Natural killer cell (primary cell): ENCODE results near the gene ZNF669. TPM values are rescaled to one million over a fixed set of nuclear protein-coding genes. Genes with fewer than 3 reads are reported as not detected.

ENCODE experiments used
- ATAC-seq, 3 donors: fragments of 150-1000 bp in 2 of 3; fragments of 200-7000 bp in 1 of 3; cut with Tn5 transposase; 1 replicate in 1 of 3; 2 replicates in 2 of 3; pipeline ENCODE4 v1.10.0; 2021; ENCODE audit warnings: mild to moderate bottlenecking in 2 of 3, moderate library complexity in 2 of 3
- DNase-seq, 2 donors: peaks; one replicate each; pipeline versions ENCODE4 v3.0.0 to v3.0.0-alpha.2; 2013 to 2021; ENCODE audit warnings: mixed read lengths in 1 of 2
- H3K27ac ChIP-seq: one replicate; pipeline ENCODE4 v1.5.1; 2013; ENCODE audit warnings: mild to moderate bottlenecking, low read length
- H3K27me3 ChIP-seq: one replicate; pipeline ENCODE4 v1.6.1; 2013; ENCODE audit warnings: low read length; ENCODE audit not compliant: control insufficient read depth, insufficient read depth
- H3K36me3 ChIP-seq: one replicate; pipeline ENCODE4 v1.6.1; 2013; ENCODE audit warnings: low read length; ENCODE audit not compliant: control insufficient read depth, insufficient read depth
- H3K4me1 ChIP-seq: one replicate; pipeline ENCODE4 v1.6.1; 2013; ENCODE audit warnings: low read length; ENCODE audit not compliant: control insufficient read depth, insufficient read depth
- H3K4me3 ChIP-seq: one replicate; pipeline ENCODE4 v1.5.1; 2013; ENCODE audit warnings: low read length
- H3K9me3 ChIP-seq: one replicate; pipeline ENCODE4 v1.6.1; 2013; ENCODE audit warnings: low read length; ENCODE audit not compliant: control insufficient read depth, insufficient read depth
- H3K27ac Mint-ChIP-seq, 2 donors: one replicate each; pipeline ENCODE4 v1.8.0; 2022; ENCODE audit warnings: mild to moderate bottlenecking in 2 of 2, mixed read lengths in 2 of 2, moderate library complexity in 1 of 2
- H3K27me3 Mint-ChIP-seq, 2 donors: one replicate each; pipeline ENCODE4 v1.8.0; 2022; ENCODE audit warnings: low read depth in 2 of 2, mixed read lengths in 2 of 2
- H3K36me3 Mint-ChIP-seq: one replicate; pipeline ENCODE4 v1.8.0; 2022; ENCODE audit warnings: mixed read lengths
- H3K4me1 Mint-ChIP-seq, 2 donors: one replicate each; pipeline ENCODE4 v1.8.0; 2022; ENCODE audit warnings: mixed read lengths in 2 of 2
- H3K4me3 Mint-ChIP-seq: one replicate; pipeline ENCODE4 v1.8.0; 2022; ENCODE audit warnings: mild to moderate bottlenecking, moderate library complexity, mixed read lengths
- H3K9me3 Mint-ChIP-seq, 2 donors: one replicate each; pipeline ENCODE4 v1.8.0; 2022; ENCODE audit warnings: mixed read lengths in 2 of 2
- WGBS: methylation state at CpG from one replicate; pipeline ENCODE4 v1.1.7; 2013; ENCODE audit warnings: missing lambda C conversion rate; ENCODE audit not compliant: insufficient coverage; 5-methylcytosine and 5-hydroxymethylcytosine counted together
- intact Hi-C: fragments of 100-400 bp; cut with micrococcal nuclease; formaldehyde crosslinking; loops from one replicate; pipeline ENCODE4 v1.14.2; 2022
- total RNA-seq, 4 donors: library from RNA; stranded (reverse); fragments of 120-200 nt in 1 of 4; gene quantifications; one replicate each; pipeline versions ENCODE4 v1.2.3 to v1.2.4, GENCODE V29; 2013 to 2022
- TF ChIP-seq, protein P1 (sequence below): fragments of 200-600 bp; IDR thresholded peaks from one replicate; pipeline ENCODE4 v1.8.0; 2022; ENCODE audit warnings: antibody characterized with exemption

The ZNF669 gene
- total RNA-seq, 3 donors from 2014 or later (not counting 1 experiment from before 2014, with no cell fraction given) = 16.2 to 18.3 (median 17.0) TPM

- Histone ChIP-seq H3K36me3 (no peaks in the 10 kb centered on the region), H3K27ac (no peak overlapping the region), H3K4me1 (no peaks in the 10 kb centered on the region), H3K4me3 (no peak overlapping the region), H3K27me3 (no peaks in the 10 kb centered on the region), H3K9me3 (peaks cover 3% of the 10 kb centered on the region)
- H3K27ac Mint-ChIP-seq = no peak overlapping the region
- WGBS = 100% methylated on average over 1 of the region's 3 CpGs
- TF ChIP-seq, protein P1, sequence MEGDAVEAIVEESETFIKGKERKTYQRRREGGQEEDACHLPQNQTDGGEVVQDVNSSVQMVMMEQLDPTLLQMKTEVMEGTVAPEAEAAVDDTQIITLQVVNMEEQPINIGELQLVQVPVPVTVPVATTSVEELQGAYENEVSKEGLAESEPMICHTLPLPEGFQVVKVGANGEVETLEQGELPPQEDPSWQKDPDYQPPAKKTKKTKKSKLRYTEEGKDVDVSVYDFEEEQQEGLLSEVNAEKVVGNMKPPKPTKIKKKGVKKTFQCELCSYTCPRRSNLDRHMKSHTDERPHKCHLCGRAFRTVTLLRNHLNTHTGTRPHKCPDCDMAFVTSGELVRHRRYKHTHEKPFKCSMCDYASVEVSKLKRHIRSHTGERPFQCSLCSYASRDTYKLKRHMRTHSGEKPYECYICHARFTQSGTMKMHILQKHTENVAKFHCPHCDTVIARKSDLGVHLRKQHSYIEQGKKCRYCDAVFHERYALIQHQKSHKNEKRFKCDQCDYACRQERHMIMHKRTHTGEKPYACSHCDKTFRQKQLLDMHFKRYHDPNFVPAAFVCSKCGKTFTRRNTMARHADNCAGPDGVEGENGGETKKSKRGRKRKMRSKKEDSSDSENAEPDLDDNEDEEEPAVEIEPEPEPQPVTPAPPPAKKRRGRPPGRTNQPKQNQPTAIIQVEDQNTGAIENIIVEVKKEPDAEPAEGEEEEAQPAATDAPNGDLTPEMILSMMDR = no peak
- peaks cover 6 to 9% of the 10 kb centered on the region in 2 donors for H3K4me1 Mint-ChIP-seq
- DNase-seq (no peak), ATAC-seq (no peak)
- H3K9me3 Mint-ChIP-seq = no peaks in the 10 kb centered on the region
- no peaks in the 10 kb centered on the region for H3K36me3 Mint-ChIP-seq
- H3K27me3 Mint-ChIP-seq = no peaks in the 10 kb centered on the region
- intact Hi-C loops = no loop called here
- no peak overlapping the region for H3K4me3 Mint-ChIP-seq
Measured at GRCh38 chr1:247070645-247071044, 33.5 kb downstream of the ZNF669 start.

GRCh38 chr1:247064304-247064703, 39.9 kb downstream of the ZNF669 start:
- 94% methylated on average over 3 of the region's 3 CpGs for WGBS
- DNase-seq = no peak
- intact Hi-C loops = no loop called here
- Mint-ChIP-seq H3K36me3 (no peaks in the 10 kb centered on the region), H3K27ac (no peak overlapping the region), H3K4me3 (no peak overlapping the region), H3K27me3 (no peaks in the 10 kb centered on the region), H3K4me1 (peaks cover 0 to 9% of the 10 kb centered on the region in 2 donors), H3K9me3 (peaks cover 0 to 6% of the 10 kb centered on the region in 2 donors)
- no peaks in the 10 kb centered on the region for H3K36me3 ChIP-seq
- no peaks in the 10 kb centered on the region for H3K4me1 ChIP-seq
- ATAC-seq = no peak
- H3K4me3 ChIP-seq = no peak overlapping the region
- no peak overlapping the region for H3K27ac ChIP-seq
- TF ChIP-seq, protein P1 = no peak
- H3K27me3 ChIP-seq = no peaks in the 10 kb centered on the region
- H3K9me3 ChIP-seq = peaks cover 11% of the 10 kb centered on the region

DNA sequence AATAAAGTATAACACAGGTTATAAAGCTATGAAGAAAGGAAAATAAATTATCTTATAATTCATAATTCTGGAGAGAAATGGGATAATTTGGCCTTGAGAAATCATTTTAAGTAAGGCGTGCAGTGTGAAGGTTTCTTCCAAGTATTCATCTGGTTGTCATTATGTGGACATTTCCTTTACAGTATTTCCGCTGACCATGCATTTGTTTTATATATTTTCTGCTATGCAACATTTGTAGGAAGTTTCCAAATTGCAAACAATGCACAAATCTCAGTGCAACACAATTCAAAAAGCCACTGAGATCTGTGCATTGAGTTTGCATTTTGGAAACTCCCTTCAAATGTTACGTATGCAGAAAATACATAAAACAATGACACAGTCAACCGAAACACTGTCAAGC, 43.4 kb downstream of the ZNF669 start:
- ATAC-seq = no peak
- Mint-ChIP-seq H3K27ac (no peak overlapping the region), H3K4me1 (peaks cover 0 to 16% of the 10 kb centered on the region in 2 donors), H3K9me3 (peaks cover 2 to 20% of the 10 kb centered on the region in 2 donors), H3K4me3 (no peak overlapping the region), H3K27me3 (no peaks in the 10 kb centered on the region), H3K36me3 (peaks cover 13% of the 10 kb centered on the region)
- Histone ChIP-seq H3K4me1 (no peaks in the 10 kb centered on the region), H3K27ac (no peak overlapping the region), H3K9me3 (peaks cover 10% of the 10 kb centered on the region), H3K27me3 (no peaks in the 10 kb centered on the region), H3K4me3 (no peak overlapping the region), H3K36me3 (no peaks in the 10 kb centered on the region)
- no peak for DNase-seq
- intact Hi-C loops = no loop called here
- TF ChIP-seq, protein P1 = no peak
- WGBS = 89% methylated on average over 4 of the region's 4 CpGs

DNA sequence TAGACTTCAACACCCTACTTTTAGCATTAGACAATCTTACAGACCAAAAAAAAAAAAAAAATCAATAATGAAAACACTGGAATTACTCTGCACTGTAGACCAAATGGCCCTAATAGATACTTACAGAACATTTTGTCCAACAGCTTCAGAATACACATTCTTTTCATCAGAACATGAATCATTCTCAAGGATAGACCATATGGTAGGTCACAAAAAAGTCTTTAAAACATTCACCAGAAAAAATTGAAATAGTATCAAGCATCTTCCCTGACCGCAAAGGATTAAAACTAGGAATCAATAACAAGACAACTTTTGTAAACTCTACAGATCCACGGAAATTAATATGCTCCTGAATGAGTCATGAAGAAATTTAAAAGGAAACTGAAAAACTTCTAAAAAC, 48.1 kb downstream of the ZNF669 start:
- Histone ChIP-seq H3K36me3 (no peaks in the 10 kb centered on the region), H3K27ac (no peak overlapping the region), H3K9me3 (peaks cover 31% of the 10 kb centered on the region), H3K27me3 (no peaks in the 10 kb centered on the region), H3K4me1 (peaks cover 4% of the 10 kb centered on the region), H3K4me3 (no peak overlapping the region)
- intact Hi-C loops = no loop called here
- Mint-ChIP-seq H3K4me3 (no peak overlapping the region), H3K4me1 (peaks cover 9 to 14% of the 10 kb centered on the region in 2 donors), H3K36me3 (peaks cover 27% of the 10 kb centered on the region), H3K9me3 (peaks cover 6 to 26% of the 10 kb centered on the region in 2 donors), H3K27ac (no peak overlapping the region), H3K27me3 (no peaks in the 10 kb centered on the region)
- TF ChIP-seq, protein P1 = no peak
- ATAC-seq (no peak), DNase-seq (no peak)
- no CpG with 5 or more reads among the region's 2 CpGs for WGBS
